Karpas-422 (cell line): ENCODE results near the gene FAM9A. TPM values are rescaled to one million over a fixed set of nuclear protein-coding genes. Genes with fewer than 3 reads are reported as not detected.

Experiments
- DNase-seq: peaks from one replicate; pipeline ENCODE4 v3.0.0-alpha.2; 2015
- H2AFZ ChIP-seq: fragments of 200-600 bp; sonication (generic); 2 replicates; pipeline ENCODE4 v1.6.1; 2014; ENCODE audit warnings: antibody characterized with exemption, low read length, mixed read lengths
- H3K27ac ChIP-seq: fragments of 200-600 bp; sonication (generic); 2 replicates; pipeline ENCODE4 v1.5.1; 2014; ENCODE audit warnings: mild to moderate bottlenecking, low read length, moderate library complexity
- H3K27me3 ChIP-seq: fragments of 200-600 bp; sonication (generic); 2 replicates; pipeline ENCODE4 v1.6.1; 2014; ENCODE audit warnings: low read length, mixed read lengths
- H3K36me3 ChIP-seq: fragments of 200-600 bp; sonication (generic); 2 replicates; pipeline ENCODE4 v1.6.1; 2014; ENCODE audit warnings: low read length, mixed read lengths; ENCODE audit not compliant: insufficient read depth
- H3K4me1 ChIP-seq: fragments of 200-600 bp; sonication (generic); 2 replicates; pipeline ENCODE4 v1.6.1; 2014; ENCODE audit warnings: mild to moderate bottlenecking, low read length, mixed read lengths
- H3K4me2 ChIP-seq: fragments of 200-600 bp; sonication (generic); 2 replicates; pipeline ENCODE4 v1.6.1; 2014; ENCODE audit warnings: low read length, low read depth, mild to moderate bottlenecking; ENCODE audit not compliant: poor library complexity, severe bottlenecking
- H3K4me3 ChIP-seq: fragments of 200-600 bp; sonication (generic); 2 replicates; pipeline ENCODE4 v1.5.1; 2014; ENCODE audit warnings: mild to moderate bottlenecking, antibody characterized with exemption, low read length, mixed read lengths
- H3K79me2 ChIP-seq: fragments of 200-600 bp; sonication (generic); 2 replicates; pipeline ENCODE4 v1.6.1; 2014; ENCODE audit warnings: mild to moderate bottlenecking, low read length, mixed read lengths
- H3K9ac ChIP-seq: fragments of 200-600 bp; sonication (generic); 2 replicates; pipeline ENCODE4 v1.6.0; 2014; ENCODE audit warnings: low read length
- H3K9me2 ChIP-seq: fragments of 200-600 bp; sonication (generic), shearing (Covaris generic); replicated peaks from 2 replicates; pipeline ENCODE4 v1.6.0; 2014; ENCODE audit warnings: mild to moderate bottlenecking, low read length, moderate library complexity; ENCODE audit not compliant: insufficient read depth
- H3K9me3 ChIP-seq: fragments of 300-700, 200-600 bp; sonication (generic); 2 replicates; pipeline ENCODE4 v1.6.1; 2014; ENCODE audit warnings: low read length, mixed read lengths
- H4K20me1 ChIP-seq: fragments of 200-600 bp; sonication (generic); 2 replicates; pipeline ENCODE4 v1.6.1; 2014; ENCODE audit warnings: mild to moderate bottlenecking, antibody characterized with exemption, low read length, low read depth; ENCODE audit not compliant: insufficient read depth
- total RNA-seq: library from RNA; depleted of rRNA; stranded (reverse); fragments of >200 nt; shearing (Covaris generic); gene quantifications from 2 replicates; pipeline ENCODE4 v1.2.3, GENCODE V29; 2014; ENCODE audit warnings: low replicate concordance

The FAM9A gene
- total RNA-seq, 1 experiment from 2014 or later: not detected

DNA sequence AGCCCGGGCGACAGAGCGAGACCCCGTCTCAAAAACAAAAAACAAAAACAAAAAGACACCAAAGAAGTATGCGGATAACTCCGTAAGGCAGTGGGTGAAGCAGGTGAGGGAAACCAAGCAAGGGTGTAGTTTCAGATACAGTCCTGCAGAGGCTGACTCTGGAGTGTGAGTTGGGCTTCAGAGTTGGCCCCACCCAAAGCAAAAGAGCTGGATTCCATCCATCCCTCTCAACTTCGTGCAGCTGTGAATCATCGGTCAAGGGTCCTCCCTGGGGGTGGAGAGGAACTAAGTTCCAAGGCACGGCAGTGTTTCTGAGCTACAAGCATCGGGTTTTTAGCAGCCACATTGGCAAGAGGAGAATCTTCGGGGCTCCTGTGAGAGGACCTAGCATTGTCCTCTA lies 43.9 kb upstream of the FAM9A start:
- no peak for DNase-seq
- Histone ChIP-seq H3K27ac (no peak overlapping the region), H3K27me3 (no peaks in the 10 kb centered on the region), H3K79me2 (no peaks in the 10 kb centered on the region), H3K36me3 (no peaks in the 10 kb centered on the region), H3K4me2 (no peak overlapping the region), H3K4me3 (no peak overlapping the region), H3K9ac (no peak overlapping the region), H4K20me1 (no peaks in the 10 kb centered on the region), H3K4me1 (no peaks in the 10 kb centered on the region), H3K9me3 (no peaks in the 10 kb centered on the region), H2AFZ (no peak overlapping the region), H3K9me2 (no peaks in the 10 kb centered on the region)

DNA sequence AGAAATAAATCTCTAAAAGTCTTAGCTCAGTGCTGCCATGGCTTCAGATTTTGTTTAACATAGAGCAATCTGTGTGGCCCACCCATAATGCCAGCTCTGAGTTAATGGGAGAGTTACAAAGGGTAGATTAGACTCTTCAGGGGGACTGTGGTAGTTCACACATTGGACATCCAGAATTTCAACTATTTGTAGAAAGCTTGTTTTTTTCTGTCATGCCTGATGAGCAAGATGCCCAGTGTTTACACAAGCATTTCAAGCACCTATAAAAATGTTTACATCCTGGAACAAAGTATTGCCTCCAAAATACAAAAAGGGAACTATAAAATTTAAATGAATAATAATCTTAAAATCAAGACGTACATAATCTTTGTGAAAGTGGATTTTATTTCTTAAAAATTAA lies 43.0 kb upstream of the FAM9A start:
- Histone ChIP-seq H3K79me2 (no peaks in the 10 kb centered on the region), H3K36me3 (no peaks in the 10 kb centered on the region), H3K9me3 (no peaks in the 10 kb centered on the region), H3K9ac (no peak overlapping the region), H3K4me1 (no peaks in the 10 kb centered on the region), H3K27me3 (no peaks in the 10 kb centered on the region), H3K27ac (no peak overlapping the region), H3K4me2 (no peak overlapping the region), H3K9me2 (no peaks in the 10 kb centered on the region), H4K20me1 (no peaks in the 10 kb centered on the region), H3K4me3 (no peak overlapping the region), H2AFZ (no peak overlapping the region)
- no peak for DNase-seq

- no peak overlapping the region for H3K4me2 ChIP-seq
- H3K27me3 ChIP-seq: no peaks in the 10 kb centered on the region
- H4K20me1 ChIP-seq: no peaks in the 10 kb centered on the region
- DNase-seq: no peak
- H2AFZ ChIP-seq: no peak overlapping the region
- H3K9me2 ChIP-seq: no peaks in the 10 kb centered on the region
- no peak overlapping the region for H3K27ac ChIP-seq
- no peaks in the 10 kb centered on the region for H3K36me3 ChIP-seq
- no peaks in the 10 kb centered on the region for H3K79me2 ChIP-seq
- H3K4me3 ChIP-seq: no peak overlapping the region
- H3K4me1 ChIP-seq: no peaks in the 10 kb centered on the region
- no peak overlapping the region for H3K9ac ChIP-seq
- no peaks in the 10 kb centered on the region for H3K9me3 ChIP-seq
Observed at GRCh38 chrX:8841911-8842310, 40.7 kb upstream of the FAM9A start.

GRCh38 chrX:8834392-8834791 lies 33.2 kb upstream of the FAM9A start:
- no peaks in the 10 kb centered on the region for H4K20me1 ChIP-seq
- no peak overlapping the region for H3K4me3 ChIP-seq
- H3K9me3 ChIP-seq: no peaks in the 10 kb centered on the region
- no peaks in the 10 kb centered on the region for H3K4me1 ChIP-seq
- no peak overlapping the region for H2AFZ ChIP-seq
- no peak overlapping the region for H3K27ac ChIP-seq
- no peaks in the 10 kb centered on the region for H3K9me2 ChIP-seq
- no peaks in the 10 kb centered on the region for H3K36me3 ChIP-seq
- no peak for DNase-seq
- H3K9ac ChIP-seq: no peak overlapping the region
- H3K27me3 ChIP-seq: no peaks in the 10 kb centered on the region
- no peaks in the 10 kb centered on the region for H3K79me2 ChIP-seq
- H3K4me2 ChIP-seq: no peak overlapping the region

- no peak overlapping the region for H2AFZ ChIP-seq
- no peaks in the 10 kb centered on the region for H3K9me3 ChIP-seq
- H3K79me2 ChIP-seq: no peaks in the 10 kb centered on the region
- DNase-seq: no peak
- no peaks in the 10 kb centered on the region for H4K20me1 ChIP-seq
- H3K4me3 ChIP-seq: no peak overlapping the region
- no peak overlapping the region for H3K9ac ChIP-seq
- H3K36me3 ChIP-seq: no peaks in the 10 kb centered on the region
- H3K9me2 ChIP-seq: no peaks in the 10 kb centered on the region
- no peak overlapping the region for H3K27ac ChIP-seq
- no peaks in the 10 kb centered on the region for H3K4me1 ChIP-seq
- H3K27me3 ChIP-seq: no peaks in the 10 kb centered on the region
- no peak overlapping the region for H3K4me2 ChIP-seq
Observed at GRCh38 chrX:8832582-8833378, 31.6 kb upstream of the FAM9A start.

DNA sequence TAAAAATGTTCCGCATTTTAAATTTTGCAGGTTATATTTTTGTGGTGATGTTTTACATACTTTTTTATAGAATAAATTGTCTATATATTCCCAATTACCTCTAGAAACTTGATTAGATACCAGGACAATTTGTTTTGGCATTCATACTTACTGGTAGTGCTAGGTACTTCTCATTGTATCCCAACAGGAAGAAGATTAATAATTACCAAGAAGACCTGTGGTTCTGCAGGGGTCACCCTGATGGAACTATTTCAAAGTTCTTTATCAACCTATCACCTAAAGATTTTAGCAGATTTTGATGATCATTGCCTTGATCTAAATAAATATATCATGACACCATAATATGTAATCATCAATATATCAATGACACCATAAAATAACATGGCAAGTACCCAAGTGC lies 22.5 kb upstream of the FAM9A start:
- no peak overlapping the region for H3K9ac ChIP-seq
- H3K9me2 ChIP-seq: no peaks in the 10 kb centered on the region
- H3K36me3 ChIP-seq: no peaks in the 10 kb centered on the region
- H3K4me2 ChIP-seq: no peak overlapping the region
- no peak for DNase-seq
- no peaks in the 10 kb centered on the region for H3K4me1 ChIP-seq
- no peak overlapping the region for H3K4me3 ChIP-seq
- H3K9me3 ChIP-seq: no peaks in the 10 kb centered on the region
- H2AFZ ChIP-seq: no peak overlapping the region
- no peak overlapping the region for H3K27ac ChIP-seq
- no peaks in the 10 kb centered on the region for H4K20me1 ChIP-seq
- H3K79me2 ChIP-seq: no peaks in the 10 kb centered on the region
- no peaks in the 10 kb centered on the region for H3K27me3 ChIP-seq

DNA sequence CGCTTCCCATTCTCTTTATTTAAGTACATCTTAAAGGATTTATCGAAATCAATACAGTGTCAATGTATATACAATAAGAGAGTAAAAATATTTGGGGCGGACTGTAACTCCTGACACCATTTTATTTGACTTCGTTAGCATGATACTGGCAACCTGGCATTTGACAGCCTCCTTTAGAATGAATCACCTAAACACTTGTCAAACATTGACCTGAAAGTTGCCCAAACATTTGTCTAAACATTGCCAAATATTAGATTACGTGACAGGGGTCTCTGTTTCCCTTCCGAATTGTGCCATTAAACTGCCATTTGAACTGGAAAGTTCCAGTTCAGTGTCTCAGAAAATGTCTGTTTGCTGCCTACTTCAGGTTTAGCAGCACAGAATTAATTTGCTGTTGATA lies 20.8 kb upstream of the FAM9A start:
- H2AFZ ChIP-seq: no peak overlapping the region
- H3K4me2 ChIP-seq: no peak overlapping the region
- no peaks in the 10 kb centered on the region for H3K9me3 ChIP-seq
- H3K4me1 ChIP-seq: no peaks in the 10 kb centered on the region
- DNase-seq: no peak
- no peaks in the 10 kb centered on the region for H3K36me3 ChIP-seq
- H3K27ac ChIP-seq: no peak overlapping the region
- H3K9me2 ChIP-seq: no peaks in the 10 kb centered on the region
- H3K4me3 ChIP-seq: no peak overlapping the region
- no peaks in the 10 kb centered on the region for H3K79me2 ChIP-seq
- H3K27me3 ChIP-seq: no peaks in the 10 kb centered on the region
- H3K9ac ChIP-seq: no peak overlapping the region
- H4K20me1 ChIP-seq: no peaks in the 10 kb centered on the region

- no peaks in the 10 kb centered on the region for H3K9me2 ChIP-seq
- no peak overlapping the region for H2AFZ ChIP-seq
- H3K4me2 ChIP-seq: no peak overlapping the region
- no peaks in the 10 kb centered on the region for H3K27me3 ChIP-seq
- no peak overlapping the region for H3K27ac ChIP-seq
- H3K36me3 ChIP-seq: no peaks in the 10 kb centered on the region
- H3K9me3 ChIP-seq: no peaks in the 10 kb centered on the region
- no peaks in the 10 kb centered on the region for H3K79me2 ChIP-seq
- DNase-seq: no peak
- H3K4me3 ChIP-seq: no peak overlapping the region
- H4K20me1 ChIP-seq: no peaks in the 10 kb centered on the region
- no peak overlapping the region for H3K9ac ChIP-seq
- H3K4me1 ChIP-seq: no peaks in the 10 kb centered on the region
Observed at GRCh38 chrX:8820910-8821527, 19.8 kb upstream of the FAM9A start.
